Activated naive CD4-positive, alpha-beta T cell treated with anti-CD3 and anti-CD28 coated beads, Interleukin-2, amount 50 U/mL, for 16 hours (primary cell): ENCODE results near the gene KATNA1.

Source experiments
- DNase-seq: peaks from one replicate; pipeline ENCODE4 v3.0.0-alpha.2; 2020

The KATNA1 gene

DNA sequence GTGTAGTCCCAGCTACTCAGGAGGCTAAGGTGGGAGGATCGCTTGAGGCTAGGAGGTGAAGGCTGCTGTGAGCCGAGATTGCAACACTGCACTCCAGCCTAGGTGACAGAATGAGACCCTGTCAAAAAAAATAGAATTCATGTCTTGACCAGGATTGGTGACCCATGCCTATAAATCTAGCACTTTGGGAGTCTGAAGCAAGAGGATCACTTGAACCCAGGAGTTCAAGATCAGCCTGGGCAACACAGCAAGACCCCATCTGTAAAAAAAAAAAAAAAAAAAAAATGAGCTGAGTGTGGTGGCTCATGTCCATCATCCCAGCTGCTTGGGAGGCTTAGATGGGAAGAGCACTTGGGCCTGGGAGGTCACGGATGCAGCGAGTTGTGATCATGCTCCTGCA is 48.0 kb downstream of the KATNA1 start:
- DNase-seq: no peak

DNA sequence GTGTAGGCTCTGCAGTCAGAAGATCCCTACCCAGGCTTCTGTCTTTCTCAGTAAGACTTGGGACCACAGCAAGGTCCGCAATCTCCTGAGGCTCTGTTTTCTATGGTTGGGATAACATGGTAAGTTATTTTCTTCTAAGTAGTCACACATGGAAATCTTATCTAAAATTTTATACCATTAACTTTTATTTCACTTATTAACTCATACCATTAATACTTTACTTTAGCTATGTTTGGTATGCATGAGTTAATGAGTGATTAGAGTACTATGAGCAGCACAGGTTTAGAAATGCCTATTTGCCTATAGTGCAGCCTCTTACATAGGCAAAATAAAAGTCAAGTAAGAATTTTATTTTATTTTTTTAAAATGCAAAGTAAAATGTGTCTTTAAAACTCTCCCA is 55.1 kb downstream of the KATNA1 start:
- DNase-seq: no peak

DNA sequence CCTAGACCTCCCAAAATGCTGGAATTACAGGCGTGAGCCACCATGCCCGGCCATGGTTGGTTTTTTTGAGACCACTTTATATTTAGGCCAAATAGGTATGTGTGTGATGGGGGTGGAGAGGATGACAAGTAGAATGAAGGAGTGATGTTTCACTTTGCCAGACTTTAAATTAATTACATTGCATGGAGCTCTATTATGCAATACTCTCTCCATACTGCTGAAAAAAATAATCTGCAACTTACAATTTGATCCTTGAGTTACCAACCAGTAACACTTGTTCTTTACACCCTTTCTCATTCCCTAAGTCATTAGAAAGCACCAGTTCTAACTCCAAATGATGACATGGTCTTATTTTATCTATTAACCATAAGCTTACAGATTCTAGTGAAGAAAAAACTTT is 55.5 kb downstream of the KATNA1 start:
- no peak for DNase-seq

DNA sequence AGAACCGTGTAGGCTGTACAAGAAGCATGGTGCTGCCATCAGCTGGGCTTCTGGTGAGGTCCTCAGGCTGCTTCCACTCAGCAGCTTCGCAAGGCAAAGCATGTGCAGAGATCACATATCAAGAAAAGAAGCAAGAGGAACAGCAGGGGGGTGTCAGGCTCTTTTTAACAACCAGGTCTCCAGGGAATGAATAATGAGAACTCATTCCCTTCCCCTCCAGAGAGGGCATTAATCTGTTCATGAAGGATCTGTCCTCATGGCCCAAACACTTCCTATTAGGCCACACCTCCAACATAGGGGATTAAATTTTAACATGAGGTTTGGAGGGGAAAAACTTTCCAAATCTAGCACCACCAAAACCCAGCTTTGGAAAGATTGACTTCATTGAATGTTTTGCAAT is 62.4 kb downstream of the KATNA1 start:
- DNase-seq: no peak

DNA sequence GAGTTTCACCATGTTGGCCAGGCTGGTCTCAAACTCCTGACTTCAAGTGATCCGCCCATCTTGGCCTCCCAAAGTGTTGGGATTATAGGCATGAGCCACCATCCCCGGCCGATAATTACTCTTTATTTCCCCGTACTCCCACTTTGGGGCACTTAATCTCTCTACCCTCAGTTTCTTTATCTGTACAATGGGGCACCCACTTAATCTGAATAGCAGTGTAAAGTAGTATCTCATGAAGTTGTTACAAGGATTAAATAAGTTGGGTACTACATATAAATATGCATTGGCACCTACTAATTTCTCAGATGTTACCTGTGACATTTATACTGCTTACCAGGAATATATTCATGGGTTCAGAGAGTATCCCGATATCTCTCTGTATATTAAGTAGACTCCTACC is 67.2 kb downstream of the KATNA1 start:
- DNase-seq: no peak

DNA sequence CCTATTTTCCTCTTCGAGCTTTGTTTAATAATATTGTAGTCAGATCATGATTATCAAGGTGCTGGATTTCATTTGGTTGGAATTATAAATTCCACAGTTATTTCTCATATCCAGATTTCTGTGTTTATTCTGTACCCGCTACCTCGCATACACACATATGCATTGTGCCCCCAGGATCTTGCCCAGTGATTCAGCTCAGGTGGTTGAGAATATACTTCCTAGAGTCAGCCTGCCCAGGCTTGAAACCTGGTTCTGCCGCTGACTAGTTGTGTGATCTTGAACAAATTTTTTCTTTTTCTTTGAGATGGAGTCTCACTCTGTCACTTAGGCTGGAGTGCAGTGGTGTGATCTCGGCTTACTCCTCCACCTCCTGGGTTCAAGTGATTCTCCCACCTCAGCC is 67.6 kb downstream of the KATNA1 start:
- DNase-seq: no peak

DNA sequence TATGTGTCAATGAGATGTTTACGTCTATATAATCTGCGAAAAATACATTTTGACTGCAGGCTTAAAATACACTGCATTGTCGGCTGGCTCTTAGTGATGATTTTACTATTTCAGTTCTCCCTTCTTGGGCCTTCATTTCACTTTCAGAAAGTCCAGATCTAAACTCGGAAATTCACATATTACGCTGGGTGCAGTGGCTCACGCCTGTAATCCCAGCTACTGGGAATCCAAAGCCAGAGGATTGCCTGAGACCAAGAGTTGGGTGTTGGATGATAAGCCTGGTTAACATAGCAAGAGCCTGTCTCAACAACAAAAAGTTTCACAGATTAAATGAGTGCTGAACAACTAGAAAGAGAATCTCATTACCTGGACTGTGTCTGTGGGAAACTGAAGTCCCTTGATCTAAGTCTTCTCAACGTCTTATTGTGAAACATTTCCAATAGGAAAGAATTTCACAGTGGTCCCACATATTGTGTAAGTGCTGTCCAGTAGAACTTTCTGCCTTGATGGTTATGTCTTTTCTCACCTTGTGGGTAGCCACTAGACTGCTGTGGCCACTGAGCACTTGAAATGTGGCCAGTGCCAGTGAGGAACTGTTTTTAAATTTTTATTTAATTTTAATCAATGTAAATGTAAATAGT is 80.4 kb downstream of the KATNA1 start:
- DNase-seq: no peak

DNA sequence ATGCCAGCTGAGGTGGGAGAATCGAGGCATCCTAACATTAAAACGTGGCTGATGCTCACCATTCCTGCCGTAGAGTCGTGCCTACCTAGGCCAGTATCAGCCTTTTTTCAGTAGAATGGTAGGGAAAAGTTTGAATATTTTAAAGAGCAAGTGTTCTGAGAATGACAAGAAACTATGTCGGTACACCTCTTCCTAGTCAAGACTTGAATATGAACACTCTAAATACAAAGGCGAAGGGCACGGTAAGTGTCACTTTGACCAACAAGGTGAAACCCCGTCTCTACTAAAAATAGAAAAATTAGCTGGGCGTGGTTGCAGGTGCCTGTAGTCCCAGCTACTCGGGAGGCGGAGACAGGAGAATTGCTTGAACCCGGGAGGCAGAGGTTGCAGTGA is 81.3 kb downstream of the KATNA1 start:
- no peak for DNase-seq

DNA sequence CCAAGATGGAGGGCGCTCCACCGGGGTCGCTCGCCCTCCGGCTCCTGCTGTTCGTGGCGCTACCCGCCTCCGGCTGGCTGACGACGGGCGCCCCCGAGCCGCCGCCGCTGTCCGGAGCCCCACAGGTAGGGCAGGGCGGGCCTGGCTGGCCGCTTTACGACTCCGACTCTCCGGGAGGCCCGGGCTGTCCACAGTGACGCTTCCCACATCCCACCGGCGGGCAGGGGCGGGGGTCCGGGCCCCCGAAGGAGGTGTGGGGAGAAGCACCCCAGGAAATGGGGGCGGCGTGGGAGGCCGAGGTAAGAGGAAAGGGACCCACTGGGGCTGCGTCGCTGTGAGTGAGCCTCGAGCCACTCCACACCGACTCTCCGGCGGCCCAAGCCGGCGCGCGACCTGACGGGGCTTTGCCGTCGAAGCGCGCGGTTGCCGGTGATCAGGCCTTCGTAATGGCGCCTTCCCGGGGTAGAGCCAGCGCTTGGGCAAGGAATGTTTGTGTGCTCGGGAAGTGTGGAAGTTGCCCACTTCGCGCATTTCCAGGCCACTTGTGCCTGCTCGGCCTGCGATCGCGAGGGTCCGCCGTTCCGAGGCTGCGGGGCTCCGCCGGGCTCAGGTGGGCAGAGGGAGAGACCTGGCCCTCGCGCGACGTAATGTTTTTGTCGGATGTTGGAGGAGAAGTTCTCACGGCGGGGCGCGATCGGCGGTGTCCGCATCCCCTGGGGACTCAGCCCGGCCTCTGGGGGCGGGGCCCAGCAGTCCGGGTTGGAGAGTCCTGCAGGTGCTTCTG is 81.9 kb downstream of the KATNA1 start:
- peak; percentile 64 for DNase-seq

DNA sequence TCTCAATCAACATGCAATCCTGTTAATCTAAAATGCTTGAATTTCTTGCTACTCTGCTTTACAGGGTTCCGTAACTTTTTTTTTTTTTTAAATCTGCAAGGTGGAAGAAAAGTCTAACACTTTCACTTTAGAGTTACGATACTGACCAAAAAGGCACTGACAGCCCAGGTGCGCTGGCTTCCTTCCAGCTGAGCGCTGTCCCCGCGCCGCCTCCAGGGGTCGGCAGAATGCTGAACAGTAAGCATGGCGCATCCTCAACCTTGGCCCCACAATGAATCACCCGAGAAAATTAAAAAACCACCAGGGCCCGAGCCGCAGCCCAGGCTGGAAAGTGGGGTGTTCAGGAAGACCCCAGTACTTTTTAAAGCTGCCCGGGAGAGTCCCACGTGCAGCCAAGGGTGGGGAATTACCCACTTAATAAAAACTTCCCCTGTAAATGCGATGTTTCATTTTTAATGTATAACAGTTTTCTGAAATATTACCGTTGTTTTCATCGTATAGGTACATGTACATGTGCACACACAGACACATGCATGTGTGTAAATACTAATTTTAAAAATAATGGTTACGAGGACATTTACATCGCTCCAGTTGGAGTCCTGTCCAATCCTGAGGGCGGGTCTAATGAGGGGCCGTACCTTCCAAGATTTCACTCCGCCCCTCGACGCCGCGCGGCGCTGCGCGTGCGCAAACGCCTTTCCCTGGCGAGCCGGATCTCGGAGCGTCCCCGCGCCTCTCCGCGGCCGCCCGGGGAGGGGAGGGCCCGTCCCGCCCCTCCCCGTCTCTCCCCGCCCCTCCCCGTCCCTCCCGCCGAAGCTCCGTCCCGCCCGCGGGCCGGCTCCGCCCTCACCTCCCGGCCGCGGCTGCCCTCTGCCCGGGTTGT is 82.7 kb downstream of the KATNA1 start, which contains the start of gene GINM1:
Gene GINM1 (plus strand): TSS at position 849 of the 883 bp plus-strand sequence. CDS start 40 bp downstream, outside the sequence.
- DNase-seq: peak; percentile 93

DNA sequence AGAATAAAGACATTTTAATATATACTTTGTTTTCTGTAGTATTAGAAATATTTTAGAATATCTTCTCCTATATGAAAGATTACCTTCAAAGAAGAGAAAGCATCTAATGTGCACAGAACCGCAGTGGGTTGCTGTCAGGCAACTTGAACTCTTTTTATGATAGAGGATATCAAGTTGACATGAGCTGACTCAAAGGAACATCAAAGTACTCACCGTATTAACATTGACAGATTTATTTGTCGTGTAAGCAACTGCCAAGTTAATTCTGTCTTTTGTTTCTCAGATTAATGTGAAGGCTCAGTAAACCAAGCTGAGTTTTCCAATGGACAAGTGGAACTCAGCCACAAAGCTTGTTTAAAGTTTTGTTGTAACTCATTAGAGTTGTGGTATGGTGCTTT is 84.6 kb downstream of the KATNA1 start:
- DNase-seq: no peak

DNA sequence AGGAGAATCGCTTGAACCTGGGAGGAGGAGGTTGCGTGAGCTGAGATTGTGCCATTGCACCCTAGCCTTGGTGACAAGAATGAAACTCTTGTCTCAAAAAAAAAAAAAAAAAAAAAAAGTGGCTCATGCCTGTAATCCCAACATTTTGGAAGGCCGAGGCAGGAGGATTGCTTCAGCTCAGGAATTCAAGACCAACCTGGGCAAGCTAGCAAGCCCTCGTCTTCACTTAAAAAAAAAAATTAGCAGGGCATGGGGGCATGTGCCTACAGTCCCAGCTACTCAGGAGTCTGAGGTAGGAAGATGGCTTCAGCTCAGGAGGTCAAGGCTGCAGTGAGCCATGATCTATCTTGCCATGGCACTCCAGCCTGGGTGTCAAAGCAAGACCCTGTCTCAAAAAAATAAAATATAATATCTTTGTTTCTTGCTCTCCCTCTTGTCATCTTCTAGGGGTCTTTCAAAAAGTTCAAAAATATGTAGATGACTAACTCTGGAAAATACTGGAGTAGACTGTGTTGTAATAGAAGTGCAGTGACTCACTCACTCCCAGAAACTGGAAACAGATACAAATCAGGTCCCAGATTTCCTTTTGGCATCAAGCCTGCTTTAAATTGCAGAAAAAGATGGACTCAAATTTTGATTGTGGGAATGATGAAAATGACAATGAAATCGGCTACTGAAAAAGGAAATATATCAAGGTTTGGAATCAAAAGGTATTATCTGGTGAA is 85.1 kb downstream of the KATNA1 start:
- no peak for DNase-seq

DNA sequence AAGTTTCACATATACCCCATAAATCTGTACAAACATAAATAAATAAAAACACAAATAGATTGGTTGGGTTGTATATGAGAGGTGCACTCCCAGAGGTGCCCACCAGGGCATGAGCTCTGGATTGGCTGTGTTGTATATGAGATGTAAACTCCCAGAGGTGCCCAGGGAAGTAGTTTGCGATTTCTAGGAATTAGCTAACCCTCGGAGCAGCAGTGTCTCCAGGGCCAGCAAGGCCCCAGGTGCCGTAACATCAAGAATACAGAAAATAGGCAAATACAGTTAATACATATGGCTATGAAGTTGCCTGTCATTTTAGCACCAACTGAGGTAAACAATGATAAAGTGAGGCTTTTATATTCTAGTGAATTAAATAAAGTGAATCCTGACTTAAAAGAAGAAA is 87.8 kb downstream of the KATNA1 start:
- DNase-seq: no peak

DNA sequence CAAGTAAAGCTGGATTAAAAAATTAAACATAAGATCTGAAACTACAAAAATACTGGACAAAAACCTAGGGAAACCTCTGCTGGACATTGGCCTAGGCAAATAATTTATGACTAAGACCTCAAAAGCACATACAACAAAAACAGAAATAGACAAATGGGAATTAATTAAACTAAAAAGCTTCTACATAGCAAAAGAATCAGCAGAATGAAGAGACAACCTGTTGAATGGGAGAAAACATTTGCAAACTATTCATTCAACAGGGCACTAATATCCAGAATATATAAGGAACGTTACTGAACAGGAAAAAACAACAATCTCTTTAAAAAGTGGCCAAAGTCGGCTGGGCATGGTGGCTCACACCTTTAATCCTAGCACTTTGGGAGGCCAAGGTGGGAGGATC is 89.1 kb downstream of the KATNA1 start:
- DNase-seq: no peak

DNA sequence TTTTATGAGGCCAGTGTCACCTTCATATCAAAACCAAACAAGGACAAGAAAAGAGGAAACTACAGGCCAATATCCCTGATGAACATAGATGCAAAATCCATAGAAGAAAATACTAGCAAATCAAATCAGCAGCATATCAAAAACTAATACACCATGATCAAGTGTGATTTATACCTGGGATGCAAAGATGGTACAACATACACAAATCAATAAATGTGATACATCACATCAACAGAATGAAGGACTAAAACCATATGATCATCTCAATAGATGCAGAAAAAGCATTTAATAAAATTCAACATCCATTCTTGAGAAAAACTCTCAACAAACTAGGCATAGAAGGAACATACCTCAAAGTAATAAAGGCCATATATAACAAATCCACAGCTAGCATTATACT is 90.5 kb downstream of the KATNA1 start:
- no peak for DNase-seq

DNA sequence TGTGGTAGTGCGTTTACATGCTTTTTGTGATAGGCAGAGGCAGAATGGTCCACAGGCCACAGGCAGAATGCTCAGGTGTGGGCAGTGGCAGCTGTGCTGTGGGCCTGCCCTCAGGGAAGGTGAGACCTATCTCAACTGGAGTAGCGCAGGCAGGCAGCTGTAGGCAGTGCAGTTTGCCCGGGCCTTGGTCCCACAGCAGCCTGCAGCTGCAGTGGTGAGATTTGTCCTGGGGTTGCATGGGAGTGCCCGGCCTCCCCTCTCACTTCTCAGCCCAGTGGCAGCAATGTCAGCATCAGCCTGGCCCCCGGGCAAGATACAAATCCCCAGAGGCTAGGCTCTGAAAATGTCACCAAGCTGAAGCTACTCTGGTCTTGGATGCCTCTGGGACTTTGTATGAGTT is 96.6 kb downstream of the KATNA1 start:
- no peak for DNase-seq

DNA sequence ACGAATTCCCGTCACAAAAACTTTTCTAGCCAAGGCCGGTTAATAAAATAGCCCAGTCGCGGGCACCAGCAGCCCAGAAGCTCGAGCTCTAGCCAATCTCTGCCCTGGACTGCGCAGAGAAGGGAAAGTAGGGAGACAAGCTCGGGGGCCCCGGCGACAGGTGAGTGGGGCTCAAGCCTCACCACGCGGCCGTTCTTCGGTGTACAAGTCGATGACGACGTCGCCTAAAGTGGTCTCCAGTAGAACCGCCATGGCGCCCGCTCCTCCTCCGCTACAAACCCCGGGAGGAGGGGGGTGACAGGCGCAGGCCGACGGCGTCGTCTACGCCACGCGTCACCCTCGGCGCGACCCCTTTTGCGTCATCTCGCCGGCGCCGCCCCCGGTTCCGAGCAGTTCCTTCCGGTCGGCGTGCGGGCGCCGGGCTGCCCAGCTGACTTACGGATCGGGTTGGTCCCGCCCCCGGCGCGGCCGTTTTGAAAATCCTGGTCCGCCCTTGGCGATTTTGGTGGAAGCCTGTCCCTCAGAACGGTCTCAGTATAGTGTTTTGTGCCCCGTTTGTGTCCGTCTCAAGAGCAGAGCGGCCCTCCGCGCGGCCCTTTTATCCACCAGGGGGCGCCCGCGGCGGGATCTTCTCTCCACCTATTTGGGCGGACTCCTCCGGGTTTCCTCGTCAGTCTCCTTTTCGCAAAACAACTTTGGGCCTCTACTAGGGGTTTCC is 102.6 kb downstream of the KATNA1 start, which contains the start of gene PPIL4:
Gene PPIL4 (minus strand): TSS at position 290 of the 718 bp plus-strand sequence. CDS start 38 bp downstream, at position 252.
- peak; percentile 96 for DNase-seq

DNA sequence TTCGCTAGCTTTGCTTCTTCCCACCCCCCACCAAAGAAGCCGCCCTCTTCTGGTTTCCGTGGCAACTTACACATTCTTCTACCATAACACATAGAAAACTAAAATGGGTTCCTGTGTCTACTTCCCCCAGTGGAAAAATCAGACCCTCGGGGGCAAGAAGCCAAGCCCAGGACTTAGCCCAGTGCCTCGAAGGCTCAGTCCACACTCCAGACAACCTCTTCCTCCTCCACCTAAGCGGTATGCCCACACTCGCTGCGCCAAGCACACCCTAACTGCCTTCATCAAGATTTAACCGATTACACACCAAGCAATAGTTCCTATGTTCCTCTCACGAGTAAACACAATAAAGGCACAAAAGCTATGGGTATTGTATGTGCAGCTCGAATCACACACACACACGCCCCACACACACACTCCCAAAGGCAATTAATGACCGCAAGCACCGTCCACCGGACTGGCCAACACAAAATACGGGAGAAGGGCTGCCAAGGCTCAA is 103.2 kb downstream of the KATNA1 start:
- peak; percentile 63 for DNase-seq
